T-helper 2 cell treated with Interferon-gamma antibody and Interleukin-4, amounts not matched to agents 100 ng/mL and 5 ng/mL, for 36 hours (primary cell): ENCODE measurements around the gene ATG14. TPM values are rescaled to one million over a fixed set of nuclear protein-coding genes. Genes with fewer than 3 reads are reported as not detected.
"Not testable (repeated sequence)": the region's sequence is repeated elsewhere in the genome, so short reads cannot be mapped to it uniquely, and the experiment has no call there.

Experiments used
- intact Hi-C: fragments of 100-400 bp; cut with micrococcal nuclease; formaldehyde crosslinking; loops from one replicate; pipeline ENCODE4 v1.15.1; 2023
- total RNA-seq: library from RNA; stranded (reverse); gene quantifications from 2 replicates; pipeline ENCODE4 v1.2.3, GENCODE V29; 2022

The ATG14 gene
- total RNA-seq, 1 donor from 2014 or later: 5.1 TPM

- intact Hi-C loops: no loop called here
Observed at GRCh38 chr14:55388160-55388559, 23.5 kb downstream of the ATG14 start.

- intact Hi-C loops: no loop called here
Observed at GRCh38 chr14:55387121-55387520, 24.5 kb downstream of the ATG14 start.

GRCh38 chr14:55386037-55386808 lies 25.4 kb downstream of the ATG14 start:
- intact Hi-C loops: no loop called here

GRCh38 chr14:55384536-55384935 lies 27.1 kb downstream of the ATG14 start:
- intact Hi-C loops: no loop called here

GRCh38 chr14:55383541-55384140 lies 28.0 kb downstream of the ATG14 start:
- intact Hi-C loops: no loop called here

GRCh38 chr14:55383056-55383466 lies 28.6 kb downstream of the ATG14 start:
- intact Hi-C loops: not testable (repeated sequence)

- intact Hi-C loops: no loop called here
Observed at GRCh38 chr14:55382483-55382882, 29.1 kb downstream of the ATG14 start.

GRCh38 chr14:55381561-55381960 lies 30.1 kb downstream of the ATG14 start:
- intact Hi-C loops: no loop called here

- intact Hi-C loops: no loop called here
Observed at GRCh38 chr14:55381040-55381439, 30.6 kb downstream of the ATG14 start.

- intact Hi-C loops: no loop called here
Observed at GRCh38 chr14:55377236-55377635, 34.4 kb downstream of the ATG14 start.

GRCh38 chr14:55374771-55375170 lies 36.9 kb downstream of the ATG14 start:
- intact Hi-C loops: loop anchor here (2.0 kb wide), 2 partner anchors 36 to 38 kb away; partner anchors contain the start of gene ATG14

GRCh38 chr14:55373784-55374705 lies 37.6 kb downstream of the ATG14 start:
- intact Hi-C loops: loop anchor here (2.0 kb wide), 2 partner anchors 37 kb away; partner anchors contain the start of gene ATG14

GRCh38 chr14:55372825-55373224 lies 38.8 kb downstream of the ATG14 start:
- intact Hi-C loops: no loop called here

GRCh38 chr14:55372423-55372822 lies 39.2 kb downstream of the ATG14 start:
- intact Hi-C loops: no loop called here

GRCh38 chr14:55370883-55371455 lies 40.7 kb downstream of the ATG14 start:
- intact Hi-C loops: no loop called here

GRCh38 chr14:55366271-55366670 lies 45.4 kb downstream of the ATG14 start:
- intact Hi-C loops: no loop called here

GRCh38 chr14:55361190-55361589 lies 50.4 kb downstream of the ATG14 start:
- intact Hi-C loops: no loop called here

- intact Hi-C loops: no loop called here
Observed at GRCh38 chr14:55359307-55359706, 52.3 kb downstream of the ATG14 start.

- intact Hi-C loops: no loop called here
Observed at GRCh38 chr14:55356913-55357312, 54.7 kb downstream of the ATG14 start.

- intact Hi-C loops: no loop called here
Observed at GRCh38 chr14:55355922-55356321, 55.7 kb downstream of the ATG14 start.

GRCh38 chr14:55354500-55354899 lies 57.1 kb downstream of the ATG14 start:
- intact Hi-C loops: loop anchor here (1.0 to 5.0 kb wide), 5 partner anchors 17 to 162 kb away; partner anchors contain the start of genes DLGAP5 and FBXO34
